Stimulated activated CD4-positive, alpha-beta T cell treated with anti-CD3 and anti-CD28 coated beads, Interleukin-12 subunit alpha, Interleukin-12 subunit beta, amount 100 ng/mL, for 4 hours (primary cell): ENCODE results near the gene SIRPA.

Experiments used
- DNase-seq: peaks from one replicate; pipeline ENCODE4 v3.0.0-alpha.2; 2020

Gene SIRPA

DNA sequence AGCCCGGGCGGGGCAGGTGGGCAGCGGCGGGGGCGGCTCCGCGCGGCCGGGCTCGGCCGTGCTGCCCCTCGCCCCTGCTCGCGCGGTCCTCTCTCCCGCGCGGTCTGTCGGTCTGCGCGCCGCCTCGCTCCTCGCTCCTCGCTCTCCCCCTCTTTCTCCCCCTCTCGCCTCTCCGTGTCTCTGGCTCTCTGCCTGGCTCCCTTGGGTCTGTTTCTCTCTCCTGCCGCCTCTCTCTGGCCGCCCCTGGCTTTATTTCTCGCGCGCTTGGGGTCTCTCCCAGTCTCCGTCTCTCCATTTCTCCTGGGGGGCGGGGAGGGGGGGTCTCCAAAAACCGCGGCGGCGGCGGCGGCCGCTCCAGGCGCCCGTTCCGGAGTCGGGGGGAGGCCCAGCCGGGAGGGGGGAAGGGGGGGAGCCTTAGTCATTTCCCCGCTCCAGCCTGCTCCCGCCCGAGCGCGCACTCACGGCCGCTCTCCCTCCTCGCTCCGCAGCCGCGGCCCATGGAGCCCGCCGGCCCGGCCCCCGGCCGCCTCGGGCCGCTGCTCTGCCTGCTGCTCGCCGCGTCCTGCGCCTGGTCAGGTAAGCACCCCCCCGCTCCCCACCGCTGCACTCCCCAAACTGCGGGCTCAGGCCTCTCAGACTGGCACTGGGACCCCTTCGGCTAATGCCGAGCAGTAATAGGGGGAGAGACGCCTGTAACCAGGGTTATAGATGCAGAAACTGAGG lies at the start of gene SIRPA:
SIRPA (plus strand) TSS at position 457 of the 723 bp plus-strand sequence; CDS start at position 498, 41 bp downstream.
- no peak for DNase-seq

GRCh38 chr20:1845701-1846100 lies 49.5 kb upstream of the SIRPA start:
- DNase-seq = no peak

GRCh38 chr20:1846341-1846740 lies 48.9 kb upstream of the SIRPA start:
- no peak for DNase-seq

DNA sequence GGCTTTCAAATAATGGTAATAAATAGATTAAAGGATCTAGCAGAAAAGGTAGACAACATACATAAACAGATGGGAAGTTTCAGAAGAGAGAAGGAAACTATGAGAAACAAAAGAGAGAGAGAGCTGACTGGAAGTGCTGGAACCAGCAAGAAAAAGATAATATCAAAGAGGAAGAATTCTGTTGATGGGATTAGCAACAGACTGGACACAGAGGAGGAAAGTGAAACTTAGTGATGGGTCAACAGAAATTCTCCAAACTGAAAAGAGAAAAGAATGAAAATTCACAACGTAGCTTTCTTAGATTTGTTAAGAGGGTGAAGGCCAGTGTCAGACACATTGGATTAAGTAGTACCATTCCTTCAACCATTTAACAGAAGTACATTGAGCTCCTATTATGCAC lies 48.3 kb upstream of the SIRPA start:
- no peak for DNase-seq

- DNase-seq = no peak
Measured at GRCh38 chr20:1847780-1848179, 47.4 kb upstream of the SIRPA start.

DNA sequence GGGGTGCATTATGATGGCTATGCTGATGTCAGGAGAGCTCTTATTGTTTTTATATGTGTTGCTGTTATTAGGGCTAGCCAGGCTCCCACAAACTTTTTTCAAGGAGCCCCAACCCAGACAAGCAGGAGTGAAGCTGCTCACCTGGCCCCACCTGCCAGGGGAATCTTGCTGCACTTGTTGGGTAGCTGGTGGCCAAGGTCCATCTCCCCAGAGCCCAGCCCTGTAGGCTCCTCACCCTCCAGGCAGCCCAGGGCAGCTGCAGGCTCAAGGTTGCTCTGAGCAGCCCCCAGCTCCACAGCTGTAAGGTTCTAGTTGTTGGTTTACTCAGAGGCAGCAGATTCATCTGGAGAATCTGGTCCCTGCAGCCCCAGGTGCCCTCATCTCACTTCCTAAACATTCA lies 46.8 kb upstream of the SIRPA start:
- no peak for DNase-seq

- no peak for DNase-seq
Measured at GRCh38 chr20:1851396-1851795, 43.8 kb upstream of the SIRPA start.

GRCh38 chr20:1853473-1853872 lies 41.7 kb upstream of the SIRPA start:
- no peak for DNase-seq

DNA sequence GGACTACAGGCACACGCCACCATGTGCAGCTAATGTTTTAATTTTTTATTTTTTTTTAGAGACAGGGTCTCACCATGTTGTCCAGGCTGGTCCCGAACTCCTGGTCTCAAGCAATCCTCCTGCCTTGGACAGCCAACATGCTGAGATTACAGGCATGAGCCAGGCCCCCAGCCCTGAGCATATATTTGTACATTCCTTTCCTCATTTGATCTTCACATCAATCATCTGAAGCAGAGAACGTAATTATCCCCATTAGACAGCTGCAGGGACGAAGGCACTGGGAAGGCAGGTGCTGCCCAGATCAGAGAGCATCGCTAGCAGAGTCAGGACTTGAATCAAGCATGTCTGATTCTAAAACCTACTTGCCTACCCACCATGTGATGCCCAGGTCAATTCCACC lies 41.0 kb upstream of the SIRPA start:
- DNase-seq = no peak

- no peak for DNase-seq
Measured at GRCh38 chr20:1855109-1855508, 40.1 kb upstream of the SIRPA start.

DNA sequence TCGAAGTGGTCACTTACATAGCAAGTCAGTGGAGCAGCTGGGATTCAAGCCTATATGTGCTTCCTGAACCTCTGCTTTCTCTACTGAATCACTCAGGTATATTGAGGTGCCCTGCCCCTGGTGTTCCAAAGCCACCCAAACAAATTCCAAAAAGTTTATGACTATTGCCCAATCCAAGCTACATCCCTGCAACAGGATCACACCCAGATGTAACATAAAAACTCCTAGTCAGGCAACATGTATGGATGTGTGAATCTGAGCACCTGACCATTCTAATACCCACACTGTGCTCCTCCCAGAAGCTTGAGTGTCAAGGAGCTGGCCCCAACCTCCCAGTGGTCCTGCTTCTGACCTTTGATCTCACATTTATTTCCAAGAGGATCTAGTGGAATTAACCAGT lies 39.5 kb upstream of the SIRPA start:
- DNase-seq = no peak

- DNase-seq = no peak
Measured at GRCh38 chr20:1856424-1856823, 38.8 kb upstream of the SIRPA start.

GRCh38 chr20:1857466-1857865 lies 37.7 kb upstream of the SIRPA start:
- DNase-seq = no peak

DNA sequence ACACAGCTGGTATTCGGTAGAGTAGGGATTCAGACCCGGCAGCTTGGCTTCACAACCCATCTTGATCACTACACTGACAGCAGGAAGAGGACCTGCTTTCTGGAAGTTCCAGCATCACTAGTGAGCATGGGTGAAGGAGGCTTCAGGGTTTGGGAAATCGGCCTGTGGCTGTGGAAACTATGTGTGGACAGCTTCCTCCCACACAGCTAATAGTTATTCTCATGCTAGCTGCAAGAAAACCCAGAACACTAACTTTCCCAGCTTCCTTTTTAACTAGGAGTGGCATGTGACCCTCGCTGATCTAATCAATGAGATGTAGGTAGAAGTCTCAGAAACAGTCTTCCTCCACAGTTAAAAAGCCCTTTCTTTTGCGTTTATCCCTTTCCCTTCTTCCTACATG lies 36.3 kb upstream of the SIRPA start:
- no peak for DNase-seq

DNA sequence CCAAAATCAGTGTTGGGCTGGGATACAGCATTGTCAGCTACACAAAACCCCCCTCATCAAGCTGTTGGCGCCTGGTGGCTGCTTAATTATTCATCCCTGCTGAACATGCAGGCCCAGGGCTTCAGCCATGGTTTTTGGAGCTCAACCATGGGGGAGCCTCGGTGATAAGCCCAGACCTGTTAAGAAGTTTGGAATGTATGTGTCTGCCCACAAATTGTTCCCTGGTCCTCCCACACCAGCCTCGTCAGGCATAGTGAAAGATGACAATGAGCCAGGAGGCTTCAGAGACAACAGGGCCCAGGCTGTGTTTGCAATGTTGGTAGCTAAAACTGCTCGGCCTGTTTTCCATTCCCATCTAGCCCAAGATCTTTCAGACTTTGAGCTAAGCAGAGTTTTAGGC lies 34.8 kb upstream of the SIRPA start:
- DNase-seq = no peak

GRCh38 chr20:1861347-1861976 lies 33.7 kb upstream of the SIRPA start:
- no peak for DNase-seq

- DNase-seq = no peak
Measured at GRCh38 chr20:1861996-1862662, 33.1 kb upstream of the SIRPA start.

- no peak for DNase-seq
Measured at GRCh38 chr20:1862663-1863053, 32.5 kb upstream of the SIRPA start.

GRCh38 chr20:1863296-1863695 lies 31.9 kb upstream of the SIRPA start:
- DNase-seq = no peak

DNA sequence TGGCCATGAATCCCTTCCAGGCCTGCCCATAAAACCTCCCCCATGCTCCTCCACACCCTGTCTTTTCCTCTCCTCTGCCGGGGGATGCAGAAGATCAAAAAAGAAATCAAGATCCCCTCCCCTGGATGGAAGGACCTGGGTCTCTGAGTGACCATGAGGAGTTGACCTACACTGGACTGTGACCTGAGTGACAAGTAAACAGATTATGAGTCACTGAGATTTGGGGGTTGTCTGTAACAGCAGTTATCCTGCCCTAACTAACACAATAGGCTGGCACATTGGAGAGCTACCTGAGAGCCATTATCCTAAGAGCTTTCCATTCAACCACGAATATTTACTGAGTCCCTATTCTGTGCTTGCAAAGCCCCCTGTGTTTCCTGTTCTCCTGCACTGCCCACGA lies 28.4 kb upstream of the SIRPA start:
- DNase-seq = no peak

GRCh38 chr20:1867495-1868260 lies 27.5 kb upstream of the SIRPA start:
- DNase-seq = no peak

DNA sequence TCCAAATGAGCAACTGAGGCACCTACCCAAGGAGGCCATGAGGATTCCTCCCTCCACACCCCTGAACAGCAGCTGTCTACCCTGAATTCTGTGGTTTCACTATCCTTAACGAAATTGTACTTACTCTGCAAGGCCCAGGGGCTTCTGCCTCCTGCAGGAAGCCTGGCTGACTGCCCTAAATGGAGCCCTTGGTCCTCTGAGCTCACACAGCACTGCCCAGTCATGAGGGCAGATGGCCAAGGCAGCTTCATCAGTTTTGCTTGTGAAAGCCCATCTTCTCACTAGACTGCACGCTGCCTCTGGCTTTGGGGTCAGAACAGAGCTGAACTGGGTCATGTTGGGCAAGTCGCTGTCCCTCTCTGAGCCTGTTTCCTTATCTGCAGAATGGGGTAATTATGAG lies 26.4 kb upstream of the SIRPA start:
- DNase-seq = no peak

GRCh38 chr20:1870323-1870722 lies 24.9 kb upstream of the SIRPA start:
- DNase-seq = no peak
